HG02571 (cell line): ENCODE data around the gene SSH3.

ENCODE experiments used
- ATAC-seq: cut with Tn5 transposase; IDR thresholded peaks from one replicate; pipeline ENCODE4 v1.9.1; 2021; ENCODE audit warnings: mild to moderate bottlenecking, moderate library complexity; ENCODE audit not compliant: unreplicated experiment

The SSH3 gene

GRCh38 chr11:67268081-67268961, 35.0 kb upstream of the SSH3 start:
- ATAC-seq: no peak

GRCh38 chr11:67268962-67269268, 34.4 kb upstream of the SSH3 start:
- no peak for ATAC-seq

DNA sequence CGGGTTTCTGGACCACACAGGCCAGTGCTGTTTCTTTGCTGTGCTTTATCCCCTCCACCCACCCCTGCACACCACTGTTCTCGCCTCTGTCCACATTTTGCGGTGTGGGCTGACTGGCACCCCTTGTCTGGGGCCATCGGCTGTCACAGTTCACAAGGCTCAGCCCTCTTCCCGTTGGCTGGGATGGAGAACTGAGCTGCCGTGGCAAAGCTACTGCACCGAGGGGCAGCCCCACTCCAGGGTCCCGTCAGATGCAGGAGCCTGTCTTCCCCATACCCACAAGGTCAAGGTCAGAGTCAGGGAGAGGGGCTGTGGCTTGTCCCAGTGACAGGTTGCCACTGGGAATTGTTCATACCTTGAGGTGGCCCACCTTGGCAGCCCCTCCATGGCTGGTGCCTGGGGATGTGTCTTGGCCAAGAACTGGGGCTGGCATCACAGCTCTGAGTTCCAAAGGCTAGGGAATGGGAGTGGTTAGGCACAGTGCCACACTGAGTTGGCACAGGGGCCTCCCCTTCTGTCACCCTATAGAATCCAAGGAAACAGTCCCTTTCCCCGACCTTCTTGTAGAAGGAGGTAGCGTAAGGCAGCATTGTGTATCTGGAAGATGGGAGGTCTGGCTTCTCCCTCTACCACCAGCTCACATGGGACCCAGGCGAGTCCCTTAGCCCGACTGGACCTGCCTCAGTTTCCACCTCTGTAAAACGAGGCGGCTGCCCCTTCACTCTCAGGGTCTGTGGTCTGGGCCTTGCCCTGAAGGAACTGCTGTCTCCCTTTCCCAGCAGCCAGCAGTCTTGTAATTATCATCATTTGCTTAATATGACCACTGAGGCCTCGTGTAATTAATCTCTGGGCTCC, 33.7 kb upstream of the SSH3 start:
- no peak for ATAC-seq

GRCh38 chr11:67270256-67271204, 32.8 kb upstream of the SSH3 start:
- ATAC-seq: no peak

- ATAC-seq: no peak
Observed at GRCh38 chr11:67271205-67271540, 32.2 kb upstream of the SSH3 start.

DNA sequence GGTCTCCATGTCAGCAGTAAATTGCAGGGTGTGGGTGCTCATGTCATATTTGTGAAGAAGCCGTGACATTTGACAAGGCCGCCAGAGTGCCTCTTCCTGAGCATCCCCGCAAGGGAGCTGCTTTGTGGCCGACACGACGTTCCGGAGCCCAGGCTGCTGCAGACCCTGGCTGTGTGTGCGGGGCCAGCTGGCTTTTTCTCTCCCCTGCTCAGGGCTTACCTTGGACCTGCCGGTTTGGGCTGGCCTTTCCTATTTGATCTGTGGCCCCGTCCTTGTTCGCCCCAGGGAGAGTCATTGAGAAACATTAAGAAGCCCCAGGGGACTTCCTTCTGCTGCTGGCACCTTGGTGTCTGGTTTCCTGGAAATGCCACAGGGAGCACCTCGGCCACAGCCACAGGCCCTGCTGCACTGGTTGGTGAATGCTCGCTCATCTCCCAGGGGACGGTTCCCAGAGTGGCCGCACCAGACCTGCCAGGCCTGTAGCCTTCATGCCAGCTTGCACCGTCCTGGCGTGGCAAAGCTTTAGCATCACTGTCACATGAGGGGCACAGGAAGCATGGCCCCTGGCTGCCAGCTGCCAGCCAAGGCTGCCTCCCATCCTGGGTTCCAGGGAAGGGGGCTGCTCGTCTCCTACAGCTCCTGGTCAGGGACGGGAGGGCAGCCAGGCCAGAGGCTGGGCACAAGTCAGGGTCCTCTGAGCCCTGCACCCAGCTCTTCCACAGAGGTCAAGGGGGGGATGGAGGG, 31.6 kb upstream of the SSH3 start:
- no peak for ATAC-seq

GRCh38 chr11:67272327-67273259, 30.7 kb upstream of the SSH3 start:
- ATAC-seq: no peak

DNA sequence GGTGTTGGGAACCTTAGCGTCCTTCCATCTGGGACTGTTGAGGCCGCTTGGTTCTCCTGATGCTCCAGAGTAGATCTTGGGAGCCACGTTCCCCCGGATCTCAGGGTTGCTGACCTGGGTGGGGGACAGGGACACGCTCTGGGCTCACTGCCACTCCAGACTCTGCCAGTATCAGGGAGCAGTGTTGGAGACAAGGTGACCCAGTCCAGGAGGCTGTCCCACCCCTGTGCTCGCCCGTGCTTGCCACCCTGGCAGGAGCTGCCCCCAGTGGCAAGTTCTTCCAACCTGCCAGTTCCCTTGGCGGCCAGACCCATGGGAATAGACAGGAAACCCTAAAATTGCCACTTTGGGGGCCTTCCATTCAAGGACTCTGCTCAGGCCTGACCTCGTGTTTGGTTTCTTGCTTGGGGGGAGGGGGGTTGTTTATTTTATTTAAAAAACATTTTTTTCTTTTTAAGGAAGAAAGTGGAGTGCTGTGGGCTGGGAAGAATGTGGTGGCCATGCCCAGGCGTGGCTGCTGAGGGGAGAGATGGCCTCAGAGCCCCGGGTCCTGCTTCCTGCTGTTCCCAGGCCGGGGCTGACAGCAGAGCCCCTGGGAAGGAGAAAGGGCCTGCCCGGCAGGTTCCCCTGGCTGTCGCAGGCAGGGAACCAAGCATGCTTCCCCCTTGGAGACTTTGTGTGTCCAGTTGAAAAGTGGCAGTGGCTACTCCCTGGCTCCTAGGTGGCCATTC, 29.9 kb upstream of the SSH3 start:
- ATAC-seq: no peak

DNA sequence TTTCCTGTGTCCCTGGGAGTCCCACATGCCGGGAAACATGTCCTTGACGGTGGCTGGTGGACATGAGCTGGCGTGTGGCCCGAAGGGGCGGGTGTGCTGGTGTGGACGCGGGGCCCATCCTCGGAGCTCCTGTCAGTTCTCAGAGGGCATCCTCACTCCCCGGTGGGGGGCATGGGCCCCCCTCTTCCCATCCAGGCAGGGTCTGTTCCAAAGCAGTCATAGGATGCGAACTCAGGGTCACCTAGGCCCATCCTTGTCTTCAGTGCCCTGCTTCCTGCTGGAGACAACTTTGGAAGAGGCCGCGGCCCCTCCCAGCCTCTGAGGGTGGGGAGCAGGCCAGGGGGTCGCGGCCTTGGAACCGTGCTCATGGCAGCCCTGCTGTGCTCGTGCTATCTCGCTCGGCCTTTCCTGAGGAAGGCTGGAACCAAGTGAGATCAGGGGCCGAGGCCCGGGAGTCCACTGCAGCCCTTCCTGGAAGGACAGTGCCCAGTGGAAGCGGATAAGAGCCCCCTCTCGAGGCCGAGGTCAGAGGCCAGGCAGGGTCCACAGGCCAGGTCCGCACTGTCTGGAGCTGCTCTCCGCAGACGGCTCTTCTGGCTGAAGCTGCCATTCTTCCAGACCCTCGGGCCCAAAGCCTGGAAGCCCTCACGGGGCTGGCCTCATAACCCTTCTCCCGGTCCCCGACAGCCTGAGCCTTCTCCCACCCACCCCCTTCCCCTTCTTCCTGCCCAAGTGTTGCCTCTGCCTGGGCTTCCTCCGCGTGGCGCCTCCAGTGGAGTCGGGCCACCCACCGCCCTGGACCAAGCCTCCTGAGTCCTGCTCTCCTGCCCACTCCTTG, 28.3 kb upstream of the SSH3 start:
- ATAC-seq: no peak

GRCh38 chr11:67275606-67276409, 27.5 kb upstream of the SSH3 start:
- ATAC-seq: no peak

- peak; percentile 19 for ATAC-seq
Observed at GRCh38 chr11:67276781-67277230, 26.5 kb upstream of the SSH3 start.

GRCh38 chr11:67277231-67277961, 25.9 kb upstream of the SSH3 start:
- peak; percentile 76 for ATAC-seq

GRCh38 chr11:67278135-67278938, 25.0 kb upstream of the SSH3 start:
- ATAC-seq: no peak

DNA sequence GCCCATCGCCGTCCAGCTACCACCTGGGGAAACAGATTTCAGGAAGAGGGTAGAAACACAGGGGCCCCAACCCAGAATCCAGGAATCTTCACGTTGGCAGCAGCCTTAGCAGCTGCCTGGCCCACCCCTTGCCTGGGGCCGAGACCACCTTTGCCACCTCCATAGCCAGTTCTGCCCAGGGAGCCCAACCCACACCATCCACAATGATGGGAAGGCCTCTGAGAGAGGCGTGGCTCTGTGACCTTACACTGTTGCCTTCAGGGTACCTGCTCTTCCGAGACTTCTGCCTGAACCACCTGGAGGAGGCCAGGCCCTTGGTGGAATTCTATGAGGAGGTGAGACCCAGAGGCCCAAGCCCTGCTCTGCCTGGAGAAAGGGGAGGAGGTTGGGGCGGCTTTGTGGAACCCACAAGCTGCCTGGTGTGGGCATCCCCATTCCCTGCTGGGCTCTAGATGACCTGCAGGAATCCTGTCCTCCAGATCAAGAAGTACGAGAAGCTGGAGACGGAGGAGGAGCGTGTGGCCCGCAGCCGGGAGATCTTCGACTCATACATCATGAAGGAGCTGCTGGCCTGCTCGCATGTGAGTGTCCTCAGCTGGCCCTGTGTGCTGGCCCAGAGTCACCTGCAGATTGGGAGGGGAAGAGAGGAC, 24.3 kb upstream of the SSH3 start:
- ATAC-seq: no peak
